ENCODE data around the gene ECHDC3. TPM values are rescaled to one million over a fixed set of nuclear protein-coding genes. Genes with fewer than 3 reads are reported as not detected.
A peak's percentile ranks its signal among the peaks of the same experiment; 100 is the strongest.

ECHDC3 gene
- total RNA-seq, 4 donors from 2014 or later: 22.4 to 85.4 (median 69.1) TPM

DNA sequence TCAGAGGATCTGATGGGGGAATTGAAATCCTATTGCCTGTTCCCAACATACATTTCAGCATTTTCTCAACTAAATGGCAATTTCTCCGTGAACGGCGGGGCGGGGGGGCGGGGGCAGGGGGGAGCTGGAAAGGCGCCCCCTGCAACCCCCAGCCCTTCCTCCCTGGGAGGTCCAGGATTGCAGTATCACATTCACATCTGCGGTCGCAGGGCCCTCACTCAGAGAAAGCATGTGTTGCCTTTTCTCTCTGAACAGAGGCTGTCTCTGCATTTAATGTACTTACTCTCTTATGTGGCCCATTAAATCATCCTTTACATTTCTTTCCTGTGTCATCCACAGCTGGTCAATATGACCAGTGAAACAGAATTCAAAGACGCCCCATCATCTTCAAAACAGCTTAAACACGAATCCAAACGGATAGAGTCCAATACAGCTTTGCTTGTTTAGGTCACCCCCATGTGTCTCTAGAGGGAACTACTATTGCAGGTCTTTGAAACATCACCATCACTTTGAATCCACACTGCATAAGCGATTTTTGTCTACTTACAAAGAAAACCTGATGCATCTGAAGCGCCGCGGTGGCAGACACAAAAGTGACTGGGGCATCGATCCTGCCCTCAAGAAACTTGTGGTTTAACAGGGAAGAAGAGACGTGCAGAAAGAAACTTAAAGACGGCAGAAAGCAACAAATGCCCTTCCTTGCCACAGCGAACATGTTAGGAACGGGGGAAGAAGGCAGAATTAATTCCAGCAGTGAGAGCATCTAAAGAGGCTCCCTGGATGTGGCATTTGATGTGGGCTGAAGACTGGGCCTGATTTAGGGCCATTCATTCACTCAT lies 17.0 kb upstream of the ECHDC3 start:
- no peak for TF ChIP-seq POLR2A (IDR thresholded peaks at IDR 0.05)
- TF ChIP-seq, protein P1, sequence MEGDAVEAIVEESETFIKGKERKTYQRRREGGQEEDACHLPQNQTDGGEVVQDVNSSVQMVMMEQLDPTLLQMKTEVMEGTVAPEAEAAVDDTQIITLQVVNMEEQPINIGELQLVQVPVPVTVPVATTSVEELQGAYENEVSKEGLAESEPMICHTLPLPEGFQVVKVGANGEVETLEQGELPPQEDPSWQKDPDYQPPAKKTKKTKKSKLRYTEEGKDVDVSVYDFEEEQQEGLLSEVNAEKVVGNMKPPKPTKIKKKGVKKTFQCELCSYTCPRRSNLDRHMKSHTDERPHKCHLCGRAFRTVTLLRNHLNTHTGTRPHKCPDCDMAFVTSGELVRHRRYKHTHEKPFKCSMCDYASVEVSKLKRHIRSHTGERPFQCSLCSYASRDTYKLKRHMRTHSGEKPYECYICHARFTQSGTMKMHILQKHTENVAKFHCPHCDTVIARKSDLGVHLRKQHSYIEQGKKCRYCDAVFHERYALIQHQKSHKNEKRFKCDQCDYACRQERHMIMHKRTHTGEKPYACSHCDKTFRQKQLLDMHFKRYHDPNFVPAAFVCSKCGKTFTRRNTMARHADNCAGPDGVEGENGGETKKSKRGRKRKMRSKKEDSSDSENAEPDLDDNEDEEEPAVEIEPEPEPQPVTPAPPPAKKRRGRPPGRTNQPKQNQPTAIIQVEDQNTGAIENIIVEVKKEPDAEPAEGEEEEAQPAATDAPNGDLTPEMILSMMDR (IDR thresholded peaks at IDR 0.05): peak; percentile 23 to 52 (median 50)
- DNase-seq: no peak
- intact Hi-C loops (cut with DNase I): loop anchor here (5.0 kb wide), 1 partner anchor 208 kb away; no protein-coding TSS in a partner anchor
- 66 to 68% methylated on average over 20 of the region's 20 CpGs for WGBS, 2 donors
- no peak overlapping the region for H3K4me3 ChIP-seq (replicated peaks in 1 of 3)
- no peaks in the 10 kb centered on the region for H3K36me3 ChIP-seq
- no peaks in the 10 kb centered on the region for H3K4me1 ChIP-seq
- H3K9me3 ChIP-seq: no peaks in the 10 kb centered on the region
- no peaks in the 10 kb centered on the region for H3K27me3 ChIP-seq
- no peak overlapping the region for H3K27ac ChIP-seq

DNA sequence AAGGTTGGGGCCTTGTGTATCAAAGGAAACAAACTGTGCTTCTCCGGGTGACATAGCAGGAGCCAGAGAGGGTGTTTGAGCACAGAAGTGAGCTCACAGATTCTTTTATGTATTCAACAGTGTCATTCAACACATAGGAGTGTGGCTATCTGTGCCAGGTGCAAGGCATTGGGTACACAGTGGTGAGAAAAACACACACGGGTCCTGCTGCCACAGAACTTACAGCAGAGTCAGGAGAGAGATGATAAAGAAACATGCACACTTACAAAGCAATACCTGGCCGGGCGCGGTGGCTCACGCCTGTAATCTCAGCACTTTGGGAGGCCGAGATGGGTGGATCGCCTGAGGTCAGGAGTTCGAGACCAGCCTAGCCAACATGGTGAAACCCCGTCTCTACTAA lies 16.3 kb upstream of the ECHDC3 start:
- intact Hi-C loops (cut with DNase I): no loop called here
- Histone ChIP-seq H3K27ac (no peak overlapping the region), H3K9me3 (no peaks in the 10 kb centered on the region), H3K4me1 (no peaks in the 10 kb centered on the region), H3K4me3 (replicated peaks in 1 of 3) (no peak overlapping the region), H3K36me3 (no peaks in the 10 kb centered on the region), H3K27me3 (no peaks in the 10 kb centered on the region)
- TF ChIP-seq, protein P1 (IDR thresholded peaks at IDR 0.05): no peak
- TF ChIP-seq POLR2A (IDR thresholded peaks at IDR 0.05): no peak
- no peak for DNase-seq
- WGBS, 2 donors: 87% methylated on average over 10 of the region's 10 CpGs

DNA sequence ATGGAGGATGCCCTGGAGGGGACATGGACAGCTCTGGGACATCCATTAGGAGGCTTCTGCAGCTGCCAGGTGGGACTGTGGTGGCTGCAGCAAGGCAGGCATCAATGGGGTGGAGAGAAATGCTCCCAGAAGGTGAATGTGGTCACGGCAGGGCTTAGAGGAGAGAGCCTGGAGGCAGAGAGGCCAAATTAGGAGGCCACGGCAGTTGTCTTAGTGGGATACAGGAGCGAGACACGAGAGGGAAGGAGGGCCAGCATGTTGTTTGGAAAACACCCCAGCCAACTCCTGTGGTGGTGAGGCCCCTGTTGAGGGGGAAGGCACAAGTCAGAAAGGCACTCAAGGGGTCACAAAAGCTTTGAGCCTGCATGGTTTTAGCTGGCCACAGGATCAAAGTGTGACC lies 14.6 kb upstream of the ECHDC3 start:
- Histone ChIP-seq H3K27me3 (no peaks in the 10 kb centered on the region), H3K4me1 (no peaks in the 10 kb centered on the region), H3K27ac (no peak overlapping the region), H3K36me3 (no peaks in the 10 kb centered on the region), H3K9me3 (no peaks in the 10 kb centered on the region), H3K4me3 (replicated peaks in 1 of 3) (no peak overlapping the region)
- TF ChIP-seq, protein P1 (IDR thresholded peaks at IDR 0.05): no peak
- no peak for TF ChIP-seq POLR2A (IDR thresholded peaks at IDR 0.05)
- intact Hi-C loops (cut with DNase I): no loop called here
- 84 to 91% methylated on average over 4 of the region's 4 CpGs for WGBS, 2 donors
- no peak for DNase-seq

DNA sequence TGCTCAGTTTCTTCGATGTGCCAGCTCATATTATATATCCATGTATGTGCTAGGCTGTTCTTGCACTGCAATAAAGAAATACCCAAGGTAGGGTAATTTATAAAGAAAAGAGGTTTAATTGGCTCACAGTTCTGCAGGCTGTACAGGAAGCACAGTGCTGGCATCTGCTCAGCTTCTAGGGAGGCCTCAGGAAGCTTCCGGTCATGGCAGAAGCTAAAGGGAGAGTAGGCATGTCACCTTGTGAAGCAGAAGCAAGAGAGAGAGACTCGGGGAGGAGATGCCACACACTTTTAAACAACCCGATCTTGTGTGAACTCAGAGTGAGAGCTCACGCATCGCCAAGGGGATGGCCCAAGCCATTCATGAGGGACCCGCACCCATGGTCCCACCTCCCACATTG lies 13.8 kb upstream of the ECHDC3 start:
- 93 to 96% methylated on average over 7 of the region's 7 CpGs for WGBS, 2 donors
- no peaks in the 10 kb centered on the region for H3K9me3 ChIP-seq
- H3K27me3 ChIP-seq: no peaks in the 10 kb centered on the region
- no peak for DNase-seq
- H3K27ac ChIP-seq: no peak overlapping the region
- TF ChIP-seq POLR2A (IDR thresholded peaks at IDR 0.05): no peak
- TF ChIP-seq, protein P1 (IDR thresholded peaks at IDR 0.05): no peak
- H3K4me1 ChIP-seq: no peaks in the 10 kb centered on the region
- intact Hi-C loops (cut with DNase I): no loop called here
- H3K36me3 ChIP-seq: no peaks in the 10 kb centered on the region
- H3K4me3 ChIP-seq (replicated peaks in 1 of 3): no peak overlapping the region

DNA sequence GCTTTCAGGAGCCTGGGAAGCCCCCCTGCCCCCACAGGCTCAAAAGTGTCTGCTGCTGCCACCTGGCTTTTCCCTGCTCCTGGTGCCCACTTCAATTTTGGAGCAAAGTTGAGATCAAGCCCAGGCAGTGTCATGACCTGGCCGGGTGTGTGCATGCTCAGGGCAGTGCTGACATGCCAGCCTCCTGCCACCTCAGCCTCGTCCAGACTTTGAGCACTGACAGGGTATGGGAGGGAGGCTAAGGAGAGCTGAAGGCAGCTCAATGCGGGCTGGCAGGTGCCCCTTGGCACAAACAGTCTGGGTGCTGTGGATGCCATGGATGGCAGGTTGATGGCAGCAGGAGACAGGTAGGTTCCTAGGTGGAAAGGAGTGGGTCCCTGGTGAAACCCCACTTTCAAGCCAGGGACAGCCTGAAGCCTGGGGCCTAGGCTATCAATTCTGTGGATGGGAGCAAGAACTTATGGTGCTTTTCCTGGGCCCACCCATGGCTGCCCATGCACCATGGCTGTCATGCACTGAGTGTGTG lies 12.3 kb upstream of the ECHDC3 start:
- intact Hi-C loops (cut with DNase I): no loop called here
- Histone ChIP-seq H3K27me3 (no peaks in the 10 kb centered on the region), H3K36me3 (no peaks in the 10 kb centered on the region), H3K4me3 (replicated peaks in 1 of 3) (no peak overlapping the region), H3K27ac (no peak overlapping the region), H3K9me3 (no peaks in the 10 kb centered on the region), H3K4me1 (no peaks in the 10 kb centered on the region)
- TF ChIP-seq, protein P1 (IDR thresholded peaks at IDR 0.05): no peak
- TF ChIP-seq POLR2A (IDR thresholded peaks at IDR 0.05): no peak
- WGBS, 2 donors: 100% methylated on average over 1 of the region's 3 CpGs
- DNase-seq: no peak
